Right atrium auricular region (tissue), 2 donors: Measurements from ENCODE around the gene CDC20. TPM values are rescaled to one million over a fixed set of nuclear protein-coding genes. Genes with fewer than 3 reads are reported as not detected.

Experiments
- DNase-seq: peaks from one replicate; pipeline ENCODE4 v3.0.0-alpha.2; 2019; ENCODE audit warnings: low spot score
- H3K27ac ChIP-seq, 2 donors: fragments of 200-600 bp; sonication (generic); 1 replicate in 1 of 2; 2 replicates in 1 of 2; pipeline ENCODE4 v1.5.1; 2016 to 2019
- H3K27me3 ChIP-seq, 2 donors: fragments of 200-600 bp; sonication (generic); one replicate each; pipeline versions ENCODE4 v1.5.1 to v1.6.0; 2017 to 2019
- H3K36me3 ChIP-seq: fragments of 200-600 bp; sonication (generic); one replicate; pipeline ENCODE4 v1.5.1; 2016
- H3K4me1 ChIP-seq, 2 donors: fragments of 200-600 bp; sonication (generic); one replicate each; pipeline versions ENCODE4 v1.5.1 to v1.6.0; 2017 to 2019
- H3K4me3 ChIP-seq, 2 donors: fragments of 200-600 bp; sonication (generic); 1 replicate in 1 of 2; 2 replicates in 1 of 2; pipeline ENCODE4 v1.5.1; 2017 to 2019; ENCODE audit warnings: mild to moderate bottlenecking in 1 of 2, moderate library complexity in 1 of 2
- H3K9me3 ChIP-seq, 2 donors: fragments of 200-600 bp; sonication (generic); one replicate each; pipeline ENCODE4 v1.5.1; 2019
- total RNA-seq, 2 donors: library from RNA; depleted of rRNA; stranded (reverse); fragments of >200 nt; gene quantifications; one replicate each; pipeline ENCODE4 v1.1.0, GENCODE V29; 2016
- TF ChIP-seq, protein P1 (sequence below), 2 donors: fragments of 200-600 bp; sonication (generic); IDR thresholded peaks; one replicate each; pipeline ENCODE4 v1.5.1; 2019; ENCODE audit warnings: antibody characterized with exemption in 2 of 2

CDC20 gene
- 1 to 10 TPM in 1 of 2 donors, under 1 TPM in 1; 0.63 to 2.5 TPM for total RNA-seq

DNA sequence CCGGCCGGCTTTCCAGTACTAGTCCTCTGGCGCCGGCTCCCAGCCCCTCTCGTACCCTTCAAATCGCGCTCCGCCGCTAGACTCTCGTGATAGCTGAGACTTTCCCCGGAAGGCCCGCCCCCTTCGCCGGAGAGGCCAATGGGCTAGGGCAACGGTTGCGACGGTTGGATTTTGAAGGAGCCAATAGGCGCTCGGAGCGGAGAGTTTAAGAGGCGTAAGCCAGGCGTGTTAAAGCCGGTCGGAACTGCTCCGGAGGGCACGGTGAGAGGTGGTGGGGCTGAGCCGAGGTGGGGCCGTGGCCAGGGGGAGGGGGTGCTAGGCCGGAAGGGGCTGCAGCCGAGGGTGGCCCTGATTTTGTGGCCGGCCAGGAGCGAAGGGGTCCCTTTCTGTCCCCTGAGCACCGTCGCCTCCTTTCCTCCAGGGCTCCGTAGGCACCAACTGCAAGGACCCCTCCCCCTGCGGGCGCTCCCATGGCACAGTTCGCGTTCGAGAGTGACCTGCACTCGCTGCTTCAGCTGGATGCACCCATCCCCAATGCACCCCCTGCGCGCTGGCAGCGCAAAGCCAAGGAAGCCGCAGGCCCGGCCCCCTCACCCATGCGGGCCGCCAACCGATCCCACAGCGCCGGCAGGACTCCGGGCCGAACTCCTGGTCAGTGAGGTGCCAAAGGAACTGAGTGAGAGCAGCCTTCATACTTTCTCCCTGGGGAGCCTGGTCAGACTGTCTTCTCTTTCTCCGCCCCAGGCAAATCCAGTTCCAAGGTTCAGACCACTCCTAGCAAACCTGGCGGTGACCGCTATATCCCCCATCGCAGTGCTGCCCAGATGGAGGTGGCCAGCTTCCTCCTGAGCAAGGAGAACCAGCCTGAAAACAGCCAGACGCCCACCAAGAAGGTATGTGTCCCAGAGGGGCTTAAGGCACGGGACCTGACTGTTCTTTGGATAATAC lies at the start of gene CDC20:
Gene CDC20, plus strand, starts transcription at position 236 of the 948 bp plus-strand sequence. Its CDS starts 235 bp downstream, at position 471.
- DNase-seq: peak; percentile 99
- H3K27me3 ChIP-seq: no peaks in the 10 kb centered on the region
- peak within 1 kb of the TSS; percentile 63 to 73 for H3K4me3 ChIP-seq
- peak within 1 kb of the TSS; percentile 90 to 95 for H3K27ac ChIP-seq
- peaks cover 0 to 14% of the 10 kb centered on the region in 2 donors for H3K4me1 ChIP-seq
- H3K36me3 ChIP-seq: peaks cover 23% of the 10 kb centered on the region
- TF ChIP-seq, protein P1, sequence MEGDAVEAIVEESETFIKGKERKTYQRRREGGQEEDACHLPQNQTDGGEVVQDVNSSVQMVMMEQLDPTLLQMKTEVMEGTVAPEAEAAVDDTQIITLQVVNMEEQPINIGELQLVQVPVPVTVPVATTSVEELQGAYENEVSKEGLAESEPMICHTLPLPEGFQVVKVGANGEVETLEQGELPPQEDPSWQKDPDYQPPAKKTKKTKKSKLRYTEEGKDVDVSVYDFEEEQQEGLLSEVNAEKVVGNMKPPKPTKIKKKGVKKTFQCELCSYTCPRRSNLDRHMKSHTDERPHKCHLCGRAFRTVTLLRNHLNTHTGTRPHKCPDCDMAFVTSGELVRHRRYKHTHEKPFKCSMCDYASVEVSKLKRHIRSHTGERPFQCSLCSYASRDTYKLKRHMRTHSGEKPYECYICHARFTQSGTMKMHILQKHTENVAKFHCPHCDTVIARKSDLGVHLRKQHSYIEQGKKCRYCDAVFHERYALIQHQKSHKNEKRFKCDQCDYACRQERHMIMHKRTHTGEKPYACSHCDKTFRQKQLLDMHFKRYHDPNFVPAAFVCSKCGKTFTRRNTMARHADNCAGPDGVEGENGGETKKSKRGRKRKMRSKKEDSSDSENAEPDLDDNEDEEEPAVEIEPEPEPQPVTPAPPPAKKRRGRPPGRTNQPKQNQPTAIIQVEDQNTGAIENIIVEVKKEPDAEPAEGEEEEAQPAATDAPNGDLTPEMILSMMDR (IDR thresholded peaks at IDR 0.05): no peak
- H3K9me3 ChIP-seq: no peaks in the 10 kb centered on the region

DNA sequence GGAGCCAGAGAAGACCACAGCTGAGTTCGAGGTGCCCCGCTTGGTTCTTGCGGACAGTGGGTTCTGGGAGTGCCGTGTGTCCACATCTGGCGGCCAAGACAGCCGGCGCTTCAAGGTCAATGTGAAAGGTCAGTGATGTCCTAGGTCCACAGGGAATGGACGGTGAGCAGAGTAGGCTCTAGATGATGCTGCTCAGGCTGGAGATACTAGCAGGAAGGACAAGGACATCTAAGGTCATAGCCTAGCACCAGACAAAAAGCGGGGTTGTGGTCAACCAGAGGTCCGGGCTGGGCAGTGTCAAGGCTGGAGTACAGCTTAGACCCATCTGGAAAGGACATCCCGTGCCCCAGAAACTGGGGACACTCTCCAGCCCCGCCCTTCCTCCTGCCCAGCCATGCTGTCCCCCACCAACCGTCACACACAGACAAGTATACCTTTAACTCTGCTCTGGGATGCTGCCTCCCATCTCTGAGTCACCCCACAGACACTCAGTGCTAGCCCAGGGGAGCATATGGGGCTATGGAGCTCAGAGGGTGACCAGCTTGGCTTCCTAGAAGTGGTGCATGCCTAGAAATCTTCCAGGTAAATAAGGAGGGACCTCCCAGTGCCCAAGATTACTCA lies 49.3 kb upstream of the CDC20 start:
- no peaks in the 10 kb centered on the region for H3K36me3 ChIP-seq
- DNase-seq: no peak

GRCh38 chr1:43311521-43311920 lies 47.3 kb upstream of the CDC20 start:
- Histone ChIP-seq H3K9me3 (no peaks in the 10 kb centered on the region), H3K36me3 (no peaks in the 10 kb centered on the region), H3K4me1 (peaks cover 0 to 10% of the 10 kb centered on the region in 2 donors), H3K4me3 (no peak overlapping the region), H3K27me3 (no peaks in the 10 kb centered on the region), H3K27ac (no peak overlapping the region)
- no peak for DNase-seq
- TF ChIP-seq, protein P1 (IDR thresholded peaks at IDR 0.05): no peak

More for the DNA sequence above, 49.3 kb upstream of the CDC20 start:
- H3K4me3 ChIP-seq: no peak overlapping the region
- peaks cover 0 to 21% of the 10 kb centered on the region in 2 donors for H3K4me1 ChIP-seq
- H3K9me3 ChIP-seq: no peaks in the 10 kb centered on the region
- TF ChIP-seq, protein P1 (IDR thresholded peaks at IDR 0.05): no peak
- H3K27me3 ChIP-seq: no peaks in the 10 kb centered on the region
- H3K27ac ChIP-seq: no peak overlapping the region

DNA sequence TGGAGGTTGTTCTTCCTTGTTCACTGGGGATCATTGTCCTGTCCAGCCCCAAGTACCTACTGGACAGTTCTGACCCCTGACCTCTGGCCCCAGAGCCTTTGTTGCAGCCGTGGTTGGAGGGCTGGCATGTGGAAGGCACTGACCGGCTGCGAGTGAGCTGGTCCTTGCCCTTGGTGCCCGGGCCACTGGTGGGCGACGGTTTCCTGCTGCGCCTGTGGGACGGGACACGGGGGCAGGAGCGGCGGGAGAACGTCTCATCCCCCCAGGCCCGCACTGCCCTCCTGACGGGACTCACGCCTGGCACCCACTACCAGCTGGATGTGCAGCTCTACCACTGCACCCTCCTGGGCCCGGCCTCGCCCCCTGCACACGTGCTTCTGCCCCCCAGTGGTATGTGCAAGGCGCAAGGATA lies 46.6 kb upstream of the CDC20 start:
- H3K9me3 ChIP-seq: no peaks in the 10 kb centered on the region
- H3K27ac ChIP-seq: no peak overlapping the region
- no peaks in the 10 kb centered on the region for H3K27me3 ChIP-seq
- TF ChIP-seq, protein P1 (IDR thresholded peaks at IDR 0.05): no peak
- H3K4me1 ChIP-seq: peaks cover 0 to 3% of the 10 kb centered on the region in 2 donors
- no peak for DNase-seq
- no peak overlapping the region for H3K4me3 ChIP-seq
- H3K36me3 ChIP-seq: no peaks in the 10 kb centered on the region

GRCh38 chr1:43312663-43313515 lies 45.9 kb upstream of the CDC20 start:
- H3K4me1 ChIP-seq: no peaks in the 10 kb centered on the region
- H3K36me3 ChIP-seq: no peaks in the 10 kb centered on the region
- TF ChIP-seq, protein P1 (IDR thresholded peaks at IDR 0.05): no peak
- DNase-seq: no peak
- no peak overlapping the region for H3K27ac ChIP-seq
- H3K27me3 ChIP-seq: no peaks in the 10 kb centered on the region
- no peaks in the 10 kb centered on the region for H3K9me3 ChIP-seq
- H3K4me3 ChIP-seq: no peak overlapping the region
